HUES6 (cell line): ENCODE results near the gene HDAC8.
"Not testable (repeated sequence)": the region's sequence is repeated elsewhere in the genome, so short reads cannot be mapped to it uniquely, and the experiment has no call there.

Experiments
- H3K27ac ChIP-seq: 2 replicates; pipeline ENCODE4 v1.7.0; 2013; ENCODE audit warnings: low read depth, mild to moderate bottlenecking, low read length, inconsistent platforms
- H3K27me3 ChIP-seq: 2 replicates; pipeline ENCODE4 v1.6.1; 2013; ENCODE audit warnings: low read length; ENCODE audit not compliant: control insufficient read depth, insufficient read depth
- H3K36me3 ChIP-seq: 2 replicates; pipeline ENCODE4 v1.6.1; 2013; ENCODE audit warnings: low read length; ENCODE audit not compliant: control insufficient read depth, insufficient read depth
- H3K4me1 ChIP-seq: 2 replicates; pipeline ENCODE4 v1.6.1; 2013; ENCODE audit warnings: low read length; ENCODE audit not compliant: control insufficient read depth, insufficient read depth
- H3K4me3 ChIP-seq: 2 replicates; pipeline ENCODE4 v1.5.1; 2013; ENCODE audit warnings: low read depth, low read length
- H3K9ac ChIP-seq: one replicate; pipeline ENCODE4 v1.6.1; 2013; ENCODE audit warnings: mild to moderate bottlenecking, low read length
- H3K9me3 ChIP-seq: 2 replicates; pipeline ENCODE4 v1.6.1; 2013; ENCODE audit warnings: low read depth, low read length; ENCODE audit not compliant: control insufficient read depth, insufficient read depth

HDAC8 gene

GRCh38 chrX:72572248-72573157 lies at the start of gene HDAC8:
HDAC8 (minus strand) TSS chrX:72572843; CDS start chrX:72572761, 82 bp downstream.
- Histone ChIP-seq H3K4me1 (no peaks in the 10 kb centered on the region), H3K9ac (peak within 1 kb of the TSS; percentile 98), H3K27me3 (peaks cover 14% of the 10 kb centered on the region), H3K36me3 (peaks cover 16% of the 10 kb centered on the region), H3K27ac (peak within 1 kb of the TSS; percentile 94), H3K4me3 (peak within 1 kb of the TSS; percentile 99), H3K9me3 (peaks cover 2% of the 10 kb centered on the region; the same call in 1 of the 2 replicates)

DNA sequence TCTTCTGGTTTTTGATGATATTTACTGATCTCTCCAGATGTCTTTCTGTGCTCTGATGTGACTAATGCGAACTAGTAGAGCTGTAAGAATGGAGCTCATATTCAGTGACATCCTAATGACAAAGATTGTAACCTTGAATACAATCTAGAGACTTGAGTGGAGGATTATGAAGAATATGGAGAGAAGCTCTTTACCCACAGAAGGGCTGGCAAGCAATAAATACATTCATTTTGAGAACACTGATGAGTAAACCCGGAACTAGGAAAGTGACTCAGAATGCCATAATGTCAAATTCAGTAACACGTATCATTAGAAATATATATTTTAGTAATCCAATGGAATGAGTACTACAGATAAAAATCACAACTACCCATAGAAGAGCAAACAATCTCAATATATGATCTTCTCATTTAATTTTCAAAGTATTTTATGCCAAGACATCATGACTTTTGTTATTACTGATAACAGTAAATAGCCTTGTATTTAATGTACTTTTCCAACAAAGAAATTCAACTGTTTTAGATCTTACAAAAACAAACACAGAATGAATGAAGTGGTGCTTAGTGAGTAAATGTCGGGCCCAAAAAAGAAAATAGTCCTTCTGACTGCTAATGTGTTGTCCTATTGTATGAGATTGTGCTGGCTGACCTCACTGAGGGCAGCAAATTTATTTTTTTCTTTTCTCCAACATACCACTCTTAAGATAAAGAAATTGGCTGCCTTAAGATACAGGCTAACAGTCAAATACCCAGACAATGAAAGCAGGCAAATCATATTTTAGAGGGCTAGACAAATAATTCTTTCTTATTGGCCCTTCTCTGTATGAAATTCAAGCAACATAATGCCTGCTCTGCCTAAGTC lies 49.2 kb upstream of the HDAC8 start:
- no peaks in the 10 kb centered on the region; the same call in 1 of the 2 replicates for H3K9me3 ChIP-seq
- H3K27ac ChIP-seq, result no peak overlapping the region
- peaks cover 14% of the 10 kb centered on the region for H3K36me3 ChIP-seq
- no peaks in the 10 kb centered on the region for H3K4me1 ChIP-seq
- H3K9ac ChIP-seq, result no peak overlapping the region
- H3K4me3 ChIP-seq, result no peak overlapping the region
- H3K27me3 ChIP-seq, result no peaks in the 10 kb centered on the region

DNA sequence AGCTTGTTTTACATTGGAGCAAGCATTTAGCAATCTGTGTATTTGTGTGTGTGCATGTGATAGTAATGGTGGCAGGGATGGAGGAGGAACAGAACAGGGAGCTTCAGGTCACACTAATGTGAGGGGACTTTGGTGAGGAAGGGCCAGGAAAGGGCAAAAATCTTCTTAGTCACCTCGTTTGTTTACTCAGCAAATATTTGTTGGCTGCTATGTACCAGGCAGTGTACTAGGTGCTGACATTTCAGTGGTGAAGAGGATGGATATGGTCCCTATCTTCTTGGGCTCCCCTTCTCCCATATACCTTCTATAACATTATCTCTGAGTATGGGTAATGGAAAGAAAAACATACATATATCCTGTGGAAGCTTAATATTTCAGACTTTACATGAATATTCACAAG lies 48.5 kb upstream of the HDAC8 start:
- no peaks in the 10 kb centered on the region for H3K4me1 ChIP-seq
- H3K27me3 ChIP-seq, result no peaks in the 10 kb centered on the region
- H3K4me3 ChIP-seq, result no peak overlapping the region
- no peaks in the 10 kb centered on the region; the same call in 1 of the 2 replicates for H3K9me3 ChIP-seq
- no peak overlapping the region for H3K27ac ChIP-seq
- peaks cover 14% of the 10 kb centered on the region for H3K36me3 ChIP-seq
- no peak overlapping the region for H3K9ac ChIP-seq

DNA sequence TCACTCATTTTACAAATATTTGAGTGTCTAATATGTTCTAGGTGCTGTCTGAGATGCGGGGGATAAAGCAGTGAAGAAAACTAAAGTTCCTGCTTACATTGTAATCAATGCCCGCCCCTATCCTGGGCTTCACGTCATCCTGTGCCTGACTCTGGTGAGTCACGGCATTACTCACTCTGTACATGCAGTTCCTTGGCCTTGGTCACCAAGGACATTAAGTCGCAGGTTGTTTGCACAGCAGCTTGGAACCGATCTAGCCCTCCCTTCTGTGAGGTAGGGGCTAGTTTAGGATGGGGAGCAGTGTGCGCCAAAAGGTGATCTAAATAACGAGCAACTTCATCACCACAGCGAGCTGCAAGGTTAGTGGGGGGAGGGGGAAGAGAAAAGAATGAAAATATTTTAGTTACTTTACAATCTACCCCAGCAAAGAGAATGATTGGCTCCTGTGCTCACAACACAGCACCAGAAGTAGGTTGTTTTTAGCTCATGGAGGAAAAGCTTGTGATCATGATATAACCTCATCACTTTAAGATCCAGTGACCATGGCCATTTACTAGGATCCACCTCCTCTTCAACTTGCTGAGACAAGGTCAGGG lies 48.0 kb upstream of the HDAC8 start:
- H3K4me1 ChIP-seq, result no peaks in the 10 kb centered on the region
- no peaks in the 10 kb centered on the region for H3K27me3 ChIP-seq
- no peak overlapping the region for H3K9ac ChIP-seq
- no peak overlapping the region for H3K27ac ChIP-seq
- no peaks in the 10 kb centered on the region; the same call in 1 of the 2 replicates for H3K9me3 ChIP-seq
- H3K4me3 ChIP-seq, result no peak overlapping the region
- peaks cover 14% of the 10 kb centered on the region for H3K36me3 ChIP-seq

GRCh38 chrX:72609313-72609712 lies 36.7 kb upstream of the HDAC8 start:
- no peaks in the 10 kb centered on the region; the same call in 1 of the 2 replicates for H3K9me3 ChIP-seq
- H3K27me3 ChIP-seq, result no peaks in the 10 kb centered on the region
- H3K9ac ChIP-seq, result no peak overlapping the region
- H3K4me1 ChIP-seq, result no peaks in the 10 kb centered on the region
- peaks cover 2% of the 10 kb centered on the region; the same call in 1 of the 2 replicates for H3K36me3 ChIP-seq
- no peak overlapping the region for H3K27ac ChIP-seq
- H3K4me3 ChIP-seq, result no peak overlapping the region

GRCh38 chrX:72604705-72605104 lies 32.1 kb upstream of the HDAC8 start:
- H3K27ac ChIP-seq, result no peak overlapping the region
- H3K36me3 ChIP-seq, result peaks cover 2% of the 10 kb centered on the region; the same call in 1 of the 2 replicates
- H3K27me3 ChIP-seq, result no peaks in the 10 kb centered on the region; the same call in 1 of the 2 replicates
- no peak overlapping the region for H3K4me3 ChIP-seq
- H3K9ac ChIP-seq, result no peak overlapping the region
- H3K9me3 ChIP-seq, result no peaks in the 10 kb centered on the region; the same call in 1 of the 2 replicates
- no peaks in the 10 kb centered on the region for H3K4me1 ChIP-seq

- Histone ChIP-seq H3K36me3 (peaks cover 2% of the 10 kb centered on the region; the same call in 1 of the 2 replicates), H3K27me3 (no peaks in the 10 kb centered on the region; the same call in 1 of the 2 replicates), H3K4me3 (no peak overlapping the region), H3K4me1 (no peaks in the 10 kb centered on the region), H3K9me3 (no peaks in the 10 kb centered on the region; the same call in 1 of the 2 replicates), H3K9ac (no peak overlapping the region), H3K27ac (no peak overlapping the region)
These were observed 31.5 kb upstream of the HDAC8 start for GRCh38 chrX:72604112-72604511.

- not testable (repeated sequence) for H3K9ac ChIP-seq, H3K36me3 ChIP-seq, H3K4me1 ChIP-seq, H3K27me3 ChIP-seq, H3K9me3 ChIP-seq, H3K4me3 ChIP-seq, H3K27ac ChIP-seq
These were observed 18.4 kb upstream of the HDAC8 start for GRCh38 chrX:72591038-72591437.

DNA sequence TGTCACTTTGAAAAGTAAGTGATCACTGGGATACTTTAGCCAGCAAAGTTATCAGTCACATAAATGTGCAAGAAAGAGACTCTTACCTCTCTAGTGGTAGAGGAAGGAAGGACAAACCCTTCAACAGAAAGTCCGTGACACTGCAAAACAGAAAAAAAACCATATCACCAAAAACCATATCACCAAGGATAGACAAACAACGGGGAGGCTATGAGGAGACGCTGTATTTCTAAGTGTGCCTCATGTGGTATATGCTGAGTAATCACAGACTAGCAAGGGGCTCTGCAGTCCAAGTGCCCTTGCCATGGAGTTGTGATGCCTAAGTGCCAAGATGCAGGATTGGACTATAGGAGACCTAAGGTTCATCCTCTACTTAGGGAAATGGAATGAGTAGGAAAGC lies 11.5 kb upstream of the HDAC8 start:
- no peak overlapping the region for H3K9ac ChIP-seq
- no peaks in the 10 kb centered on the region for H3K4me1 ChIP-seq
- H3K27me3 ChIP-seq, result no peaks in the 10 kb centered on the region
- no peak overlapping the region for H3K27ac ChIP-seq
- no peak overlapping the region for H3K4me3 ChIP-seq
- peaks cover 6% of the 10 kb centered on the region for H3K36me3 ChIP-seq
- H3K9me3 ChIP-seq, result peaks cover 15% of the 10 kb centered on the region

DNA sequence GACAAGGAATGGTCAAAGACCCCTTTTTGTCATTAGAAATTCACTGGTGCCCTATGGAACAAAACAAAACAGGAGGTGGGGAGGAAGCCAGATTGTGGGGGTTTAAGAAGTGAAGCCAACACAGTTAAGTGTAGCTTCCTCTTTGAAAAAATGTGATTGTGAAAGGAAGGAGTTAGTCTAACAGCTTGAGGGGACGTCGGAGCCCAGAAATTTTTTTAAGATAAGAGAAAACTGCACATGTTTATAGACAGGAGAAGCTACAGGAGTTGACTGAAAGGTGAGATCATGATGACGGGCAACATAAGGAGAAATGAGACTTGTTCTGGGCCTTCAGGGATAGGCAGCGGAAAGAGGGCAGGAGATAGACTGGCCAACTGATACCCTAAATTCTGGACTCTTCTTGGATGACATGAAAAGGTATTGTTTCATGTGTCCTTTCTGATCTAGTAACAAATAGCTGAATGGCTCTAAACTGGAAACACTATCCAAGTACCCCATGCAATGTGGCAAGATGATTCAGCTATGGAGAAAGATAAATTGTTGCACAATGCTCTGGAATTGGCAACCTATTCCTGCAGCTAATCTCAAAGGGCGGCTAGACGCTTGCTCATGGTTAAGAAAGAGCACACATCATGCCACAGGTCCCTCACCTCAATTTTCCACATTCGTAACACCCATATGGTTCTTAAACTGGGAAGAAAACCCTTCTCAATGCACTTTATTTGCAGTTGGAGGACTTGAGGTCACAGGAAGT lies 3.7 kb upstream of the HDAC8 start:
- Histone ChIP-seq H3K4me3 (no peak overlapping the region), H3K4me1 (no peaks in the 10 kb centered on the region), H3K9ac (no peak overlapping the region), H3K27me3 (peaks cover 14% of the 10 kb centered on the region), H3K27ac (no peak overlapping the region), H3K36me3 (peaks cover 3% of the 10 kb centered on the region; the same call in 1 of the 2 replicates), H3K9me3 (peaks cover 2% of the 10 kb centered on the region; the same call in 1 of the 2 replicates)
